HG03520 (cell line): Measurements from ENCODE around the gene LARGE1.
A peak's percentile ranks its signal among the peaks of the same experiment; 100 is the strongest.

Experiments used
- ATAC-seq: cut with Tn5 transposase; IDR thresholded peaks from one replicate; pipeline ENCODE4 v1.9.1; 2021; ENCODE audit warnings: mild to moderate bottlenecking, moderate library complexity; ENCODE audit not compliant: unreplicated experiment

LARGE1 gene

GRCh38 chr22:33914131-33914530 is 6.1 kb downstream of the LARGE1 start:
- ATAC-seq: no peak

GRCh38 chr22:33913188-33913587 is 7.1 kb downstream of the LARGE1 start:
- no peak for ATAC-seq

- no peak for ATAC-seq
These were observed 10.4 kb downstream of the LARGE1 start for GRCh38 chr22:33909911-33910310.

GRCh38 chr22:33909075-33909458 is 11.2 kb downstream of the LARGE1 start:
- ATAC-seq: no peak

GRCh38 chr22:33908171-33909074 is 11.9 kb downstream of the LARGE1 start:
- no peak for ATAC-seq

GRCh38 chr22:33906954-33907353 is 13.3 kb downstream of the LARGE1 start:
- no peak for ATAC-seq

- ATAC-seq: no peak
These were observed 13.8 kb downstream of the LARGE1 start for GRCh38 chr22:33906475-33906874.

- no peak for ATAC-seq
These were observed 17.3 kb downstream of the LARGE1 start for GRCh38 chr22:33903012-33903411.

GRCh38 chr22:33902073-33902472 is 18.2 kb downstream of the LARGE1 start:
- ATAC-seq: no peak

- ATAC-seq: no peak
These were observed 22.2 kb downstream of the LARGE1 start for GRCh38 chr22:33898121-33898520.

- no peak for ATAC-seq
These were observed 22.8 kb downstream of the LARGE1 start for GRCh38 chr22:33897448-33897835.

GRCh38 chr22:33896575-33897447 is 23.5 kb downstream of the LARGE1 start:
- peak; percentile 26 for ATAC-seq

GRCh38 chr22:33896154-33896553 is 24.1 kb downstream of the LARGE1 start:
- peak; percentile 66 for ATAC-seq

- ATAC-seq: no peak
These were observed 24.8 kb downstream of the LARGE1 start for GRCh38 chr22:33895444-33895843.

- ATAC-seq: no peak
These were observed 25.8 kb downstream of the LARGE1 start for GRCh38 chr22:33894515-33894914.

- ATAC-seq: no peak
These were observed 26.2 kb downstream of the LARGE1 start for GRCh38 chr22:33894036-33894435.

GRCh38 chr22:33893512-33893911 is 26.8 kb downstream of the LARGE1 start:
- ATAC-seq: no peak

GRCh38 chr22:33891992-33892391 is 28.3 kb downstream of the LARGE1 start:
- ATAC-seq: no peak

- ATAC-seq: no peak
These were observed 28.8 kb downstream of the LARGE1 start for GRCh38 chr22:33891455-33891854.

- ATAC-seq: no peak
These were observed 30.5 kb downstream of the LARGE1 start for GRCh38 chr22:33889748-33890147.

GRCh38 chr22:33888821-33889220 is 31.5 kb downstream of the LARGE1 start:
- ATAC-seq: no peak

- no peak for ATAC-seq
These were observed 33.1 kb downstream of the LARGE1 start for GRCh38 chr22:33887173-33887572.
